ENCODE measurements around the gene LILRA6.
"Not testable (repeated sequence)": the region's sequence is repeated elsewhere in the genome, so short reads cannot be mapped to it uniquely, and the experiment has no call there.

The LILRA6 gene

DNA sequence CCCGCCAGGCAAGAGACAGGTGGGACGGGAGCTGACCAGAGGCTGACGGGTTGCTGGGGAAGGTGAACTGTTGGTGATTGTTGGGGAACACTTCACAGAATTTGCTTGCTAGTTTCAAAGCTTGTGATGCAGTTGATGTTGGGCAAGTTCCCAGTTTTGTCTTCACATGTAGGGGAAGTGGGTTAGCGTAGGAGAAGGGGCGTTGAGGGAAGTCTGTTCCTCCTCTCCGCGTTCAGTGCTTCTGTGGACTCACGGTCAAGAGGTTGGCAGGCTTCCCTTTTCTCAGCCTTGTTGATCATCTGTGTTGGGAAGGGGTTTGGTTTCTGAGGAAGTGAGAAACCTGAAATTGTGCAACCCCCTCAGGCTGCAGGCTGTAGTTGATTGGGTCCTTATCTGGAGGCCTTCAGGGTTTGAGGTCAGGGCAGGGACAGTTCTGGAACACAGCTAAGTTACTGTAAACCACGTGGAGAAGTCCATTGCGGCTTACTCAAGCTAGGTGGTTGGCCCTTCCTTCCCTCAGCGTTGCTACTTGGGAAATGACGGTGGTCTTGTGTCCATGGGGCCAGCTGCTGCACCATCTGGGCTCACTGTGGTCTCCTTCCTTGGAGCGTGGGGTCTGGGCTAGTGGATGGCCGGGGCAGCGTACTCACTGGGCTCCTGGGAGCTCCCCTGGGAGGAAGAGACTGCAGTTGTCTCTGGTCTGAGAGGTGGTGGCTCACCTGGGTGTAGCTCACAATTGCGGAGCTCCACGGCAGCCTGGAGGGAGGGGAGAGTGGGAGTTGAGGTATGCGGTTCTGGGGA, 34.4 kb downstream of the LILRA6 start:
- no peak for DNase-seq (ENCODE audit: low spot score)

DNA sequence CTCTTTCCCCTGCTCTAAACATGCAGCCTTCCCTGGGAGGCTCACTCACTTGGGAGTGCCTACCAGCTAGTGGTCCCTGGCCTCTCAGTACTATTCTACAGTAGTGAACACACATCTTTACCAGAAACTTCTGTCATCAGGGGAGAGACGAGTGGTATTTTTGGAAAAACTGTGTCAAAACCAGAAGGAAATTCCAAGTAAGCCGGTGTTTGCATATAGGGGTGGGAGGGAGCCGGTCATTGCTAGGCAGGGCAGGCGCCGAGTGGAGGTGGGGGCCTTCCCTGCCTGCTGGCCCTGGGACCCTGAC, 35.0 kb downstream of the LILRA6 start:
- no peak for DNase-seq (ENCODE audit: low spot score)

DNA sequence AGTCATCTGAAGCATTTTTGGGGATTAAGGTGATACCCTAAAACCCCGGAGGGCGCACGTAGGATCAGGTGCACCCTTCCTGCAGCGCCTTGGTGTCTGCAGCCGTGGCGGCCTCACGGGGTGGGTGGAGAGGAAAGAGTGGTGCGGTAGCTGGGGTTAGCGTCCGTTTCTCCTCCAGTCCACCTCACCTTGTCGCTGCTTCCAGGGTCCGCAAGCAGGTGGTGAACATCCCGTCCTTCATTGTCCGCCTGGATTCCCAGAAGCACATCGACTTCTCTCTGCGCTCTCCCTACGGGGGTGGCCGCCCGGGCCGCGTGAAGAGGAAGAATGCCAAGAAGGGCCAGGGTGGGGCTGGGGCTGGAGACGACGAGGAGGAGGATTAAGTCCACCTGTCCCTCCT, 35.4 kb downstream of the LILRA6 start:
- not testable (repeated sequence) for DNase-seq (ENCODE audit: low spot score)

DNA sequence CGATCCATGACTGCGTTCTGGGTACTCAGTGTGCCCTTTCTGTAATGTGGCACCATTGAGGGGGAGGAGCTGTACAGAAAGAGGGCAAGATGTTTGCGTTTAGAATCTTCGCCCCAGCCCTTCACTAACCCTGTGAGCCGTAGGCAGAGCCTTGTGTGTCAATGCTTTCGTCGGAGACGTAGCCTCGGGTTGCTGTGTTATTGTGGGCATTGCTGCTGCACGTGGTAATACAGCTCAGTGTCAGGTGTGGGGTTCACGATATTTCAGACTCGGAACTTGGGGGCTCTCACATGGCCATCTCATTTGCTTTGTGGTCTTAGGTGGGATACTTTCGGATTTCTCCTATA, 35.8 kb downstream of the LILRA6 start:
- DNase-seq (ENCODE audit: low spot score): no peak

DNA sequence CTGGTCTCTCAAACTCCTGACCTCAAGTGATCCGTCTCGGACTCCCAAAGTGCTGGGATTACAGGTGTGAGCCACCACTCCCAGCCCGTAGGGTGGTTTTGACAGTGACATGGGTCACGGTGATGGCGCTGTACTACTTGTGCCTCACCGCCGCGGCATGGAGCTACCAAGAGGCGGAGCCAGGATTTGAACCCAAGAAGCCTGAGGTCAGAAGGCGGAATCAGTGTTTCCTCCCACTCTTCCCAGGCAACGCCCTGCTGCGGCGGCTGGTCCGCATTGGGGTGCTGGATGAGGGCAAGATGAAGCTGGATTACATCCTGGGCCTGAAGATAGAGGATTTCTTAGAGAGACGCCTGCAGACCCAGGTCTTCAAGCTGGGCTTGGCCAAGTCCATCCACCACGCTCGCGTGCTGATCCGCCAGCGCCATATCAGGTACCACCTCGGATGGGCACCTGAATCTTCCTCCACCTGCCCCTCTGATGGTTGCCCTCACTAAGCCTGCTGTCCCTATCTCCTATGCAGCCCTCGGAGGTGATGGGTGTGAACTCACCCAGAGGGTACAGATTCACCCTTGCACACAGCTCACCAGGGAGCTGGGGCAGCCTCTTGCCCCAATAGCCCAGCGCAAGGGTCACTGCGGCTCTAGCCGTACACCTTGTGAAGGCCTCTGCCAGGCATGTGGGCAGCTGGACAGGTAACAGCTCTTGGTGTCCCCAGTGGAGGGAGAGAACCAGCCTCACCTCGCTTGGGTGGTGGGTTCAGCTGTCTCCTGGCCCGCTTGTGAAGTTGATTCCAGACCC, 36.4 kb downstream of the LILRA6 start:
- no peak for DNase-seq (ENCODE audit: low spot score)

DNA sequence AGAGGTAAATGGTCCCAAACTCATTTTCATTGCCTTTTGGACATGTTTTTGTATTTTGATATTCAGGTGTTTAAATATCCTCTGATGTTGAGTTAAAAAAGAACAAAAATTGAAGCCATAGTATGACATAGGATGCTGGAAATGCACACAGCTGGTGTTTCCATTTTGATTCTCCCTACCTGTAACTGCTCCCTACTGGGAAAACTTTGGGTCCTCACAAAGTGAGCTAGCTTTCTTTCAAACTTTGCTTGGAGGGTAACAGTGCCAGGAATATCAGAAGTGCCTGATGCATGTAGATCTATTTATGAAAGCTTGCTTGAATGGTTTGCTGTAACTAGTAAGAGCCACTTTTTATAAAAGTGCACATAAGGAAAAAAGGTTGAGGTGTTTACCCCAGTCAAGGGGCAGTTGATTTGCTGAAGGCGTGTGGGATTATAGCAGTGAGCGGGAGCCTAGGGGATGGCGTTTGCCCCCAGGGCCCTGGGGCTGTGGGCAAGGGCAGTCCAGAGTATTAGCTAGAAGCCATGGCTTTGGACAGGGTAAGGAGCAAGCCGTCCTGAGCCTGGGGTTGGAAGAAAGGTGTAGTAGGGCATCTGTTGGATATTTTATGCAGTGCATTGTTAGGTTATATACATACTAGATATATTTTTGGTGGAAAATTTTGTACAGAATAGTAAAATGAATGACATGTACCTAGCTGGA, 37.7 kb downstream of the LILRA6 start:
- no peak for DNase-seq (ENCODE audit: low spot score)

DNA sequence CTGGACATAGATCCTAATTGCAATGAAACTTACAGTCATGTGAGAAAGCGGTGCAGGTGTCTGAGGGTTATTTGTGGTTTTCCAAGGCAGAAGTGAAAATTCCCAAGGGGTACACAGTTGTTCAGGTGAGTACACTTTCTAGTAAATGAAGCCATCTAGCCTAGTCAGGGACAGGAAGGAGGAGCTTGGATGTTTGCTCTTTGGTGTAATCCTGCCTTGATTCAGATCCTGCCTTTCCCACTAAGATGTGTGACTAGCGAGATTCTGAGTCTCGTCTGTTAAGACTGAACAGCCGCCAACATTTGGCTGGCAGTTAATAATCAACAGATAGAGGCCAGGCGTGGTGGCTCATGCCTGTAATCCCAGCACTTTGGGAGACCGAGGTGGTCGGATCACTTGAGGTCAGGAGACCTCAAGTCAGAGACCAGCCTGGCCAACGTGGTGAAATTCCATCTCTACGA, 39.4 kb downstream of the LILRA6 start:
- DNase-seq (ENCODE audit: low spot score): no peak

DNA sequence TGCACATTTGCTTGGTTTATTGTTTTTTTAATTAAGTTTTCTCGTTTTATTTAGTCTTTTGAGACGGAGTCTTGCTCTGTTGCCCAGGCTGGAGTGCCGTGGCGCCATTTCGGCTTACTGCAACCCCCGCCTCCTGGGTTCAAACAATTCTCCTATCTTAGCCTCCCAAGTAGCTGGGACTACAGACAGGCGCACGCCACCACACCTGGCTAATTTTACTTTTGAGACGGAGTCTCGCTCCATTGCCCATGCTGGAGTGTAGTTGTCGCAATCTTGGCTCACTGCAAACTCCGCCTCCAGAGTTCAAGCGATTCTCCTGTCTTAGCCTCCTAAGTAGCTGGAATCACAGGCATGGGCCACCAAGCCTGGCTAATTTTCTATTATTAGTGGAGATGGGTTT, 40.6 kb downstream of the LILRA6 start:
- DNase-seq (ENCODE audit: low spot score): no peak

DNA sequence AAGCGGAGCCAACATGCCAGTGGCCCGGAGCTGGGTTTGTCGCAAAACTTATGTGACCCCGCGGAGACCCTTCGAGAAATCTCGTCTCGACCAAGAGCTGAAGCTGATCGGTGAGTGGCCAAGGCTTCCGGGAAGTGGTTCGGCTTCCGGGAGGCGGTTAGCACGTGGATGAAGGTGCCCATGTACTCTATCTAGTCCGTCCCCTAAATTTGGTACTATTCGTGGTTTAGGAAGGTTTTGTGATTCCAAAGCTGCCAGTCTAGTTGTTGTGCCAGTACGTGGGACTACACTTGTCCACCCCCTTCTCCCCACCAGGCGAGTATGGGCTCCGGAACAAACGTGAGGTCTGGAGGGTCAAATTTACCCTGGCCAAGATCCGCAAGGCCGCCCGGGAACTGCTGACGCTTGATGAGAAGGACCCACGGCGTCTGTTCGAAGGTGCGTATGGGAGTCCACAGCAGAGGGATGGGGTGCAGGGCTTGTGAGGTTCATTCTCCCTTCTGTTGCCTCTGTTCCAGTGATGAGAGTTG, 41.4 kb downstream of the LILRA6 start:
- DNase-seq (ENCODE audit: low spot score): no peak

DNA sequence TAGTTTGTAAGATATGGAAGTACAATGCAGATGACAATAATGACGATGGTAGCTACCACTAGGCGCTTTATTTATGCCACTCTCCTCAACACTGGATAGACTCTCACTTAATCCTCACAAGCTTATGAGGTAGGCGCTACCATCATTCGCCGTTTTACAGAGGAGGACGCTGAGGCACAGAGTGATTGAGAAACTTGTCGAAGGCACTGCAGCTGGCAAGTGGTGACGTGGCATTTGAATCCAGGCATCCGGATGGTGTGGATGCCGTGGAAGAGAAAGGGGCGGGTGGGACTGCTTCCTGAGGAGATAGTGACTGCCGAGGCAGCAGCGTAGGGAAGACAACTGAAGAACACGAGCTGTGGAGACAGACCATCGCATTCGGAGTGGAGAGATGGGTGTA, 43.2 kb downstream of the LILRA6 start:
- DNase-seq (ENCODE audit: low spot score): no peak

DNA sequence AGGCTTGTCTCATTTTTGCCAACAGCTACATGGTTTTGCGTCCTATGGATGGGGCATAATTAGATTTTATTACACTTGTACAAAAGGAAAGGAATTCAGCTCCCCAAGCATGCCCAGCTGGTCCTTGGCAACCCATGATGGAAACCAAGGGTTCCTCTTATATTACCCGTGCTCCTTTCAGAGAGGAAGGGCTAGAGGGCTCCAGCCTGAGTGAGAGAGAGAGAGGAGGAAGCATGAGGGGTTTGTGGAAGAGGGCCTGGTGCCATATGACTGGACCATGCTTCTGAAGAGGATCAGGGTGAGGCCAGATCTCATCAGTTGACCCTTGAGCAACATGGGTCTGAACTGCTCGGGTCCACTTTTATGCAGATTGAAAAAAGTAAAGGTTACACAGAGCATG, 45.5 kb downstream of the LILRA6 start:
- DNase-seq (ENCODE audit: low spot score): no peak

DNA sequence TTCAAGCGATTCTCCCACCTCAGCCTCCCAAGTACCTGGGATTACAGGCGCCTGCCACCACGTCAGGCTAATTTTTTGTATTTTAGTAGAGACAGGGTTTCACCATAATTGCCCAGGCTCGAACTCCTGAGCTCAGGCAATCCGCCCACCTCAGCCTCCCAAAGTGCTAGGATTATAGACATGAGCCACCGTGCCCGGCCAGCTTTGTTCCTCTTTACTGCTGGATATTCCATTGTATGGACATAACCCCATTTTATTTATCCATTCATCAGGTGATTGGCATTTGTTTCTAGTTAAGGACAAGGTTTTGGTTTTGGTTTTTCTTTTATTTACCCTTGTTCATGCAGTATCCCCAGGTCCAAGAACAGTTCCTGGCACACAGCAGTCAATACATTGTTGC, 46.1 kb downstream of the LILRA6 start:
- no peak for DNase-seq (ENCODE audit: low spot score)

DNA sequence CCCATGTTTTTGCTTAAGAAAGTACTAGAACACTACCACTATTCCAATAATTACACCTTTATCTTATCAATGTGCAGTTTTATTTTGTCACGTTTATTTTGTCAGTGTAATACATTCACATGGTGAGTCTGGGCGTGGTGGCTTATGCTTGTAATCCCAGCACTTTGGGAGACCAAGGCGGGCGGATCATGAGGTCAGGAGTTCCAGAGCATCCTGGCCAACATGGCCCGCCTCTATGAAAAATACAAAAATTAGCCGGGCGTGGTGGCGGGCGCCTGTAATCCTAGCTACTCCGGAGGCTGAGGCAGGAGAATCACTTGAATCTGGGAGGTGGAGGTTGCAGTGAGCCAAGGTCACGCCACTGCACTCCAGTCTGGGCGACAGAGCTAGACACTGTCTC, 48.1 kb downstream of the LILRA6 start:
- not testable (repeated sequence) for DNase-seq (ENCODE audit: low spot score)

DNA sequence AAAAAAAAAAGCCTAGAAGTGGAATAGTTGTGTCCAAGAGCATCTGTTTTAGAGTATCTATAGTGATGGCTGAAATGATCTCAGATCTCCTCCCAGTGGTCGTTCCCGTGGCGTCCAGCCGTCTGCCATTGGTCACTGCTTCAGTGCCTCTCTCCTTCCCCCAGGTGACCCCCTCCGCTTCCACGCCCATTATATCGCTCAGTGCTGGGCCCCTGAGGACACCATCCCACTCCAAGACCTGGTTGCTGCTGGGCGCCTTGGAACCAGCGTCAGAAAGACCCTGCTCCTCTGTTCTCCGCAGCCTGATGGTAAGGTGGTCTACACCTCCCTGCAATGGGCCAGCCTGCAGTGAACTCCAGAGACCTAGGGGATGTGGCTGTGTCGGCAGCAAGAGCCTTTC, 49.6 kb downstream of the LILRA6 start:
- DNase-seq (ENCODE audit: low spot score): no peak

DNA sequence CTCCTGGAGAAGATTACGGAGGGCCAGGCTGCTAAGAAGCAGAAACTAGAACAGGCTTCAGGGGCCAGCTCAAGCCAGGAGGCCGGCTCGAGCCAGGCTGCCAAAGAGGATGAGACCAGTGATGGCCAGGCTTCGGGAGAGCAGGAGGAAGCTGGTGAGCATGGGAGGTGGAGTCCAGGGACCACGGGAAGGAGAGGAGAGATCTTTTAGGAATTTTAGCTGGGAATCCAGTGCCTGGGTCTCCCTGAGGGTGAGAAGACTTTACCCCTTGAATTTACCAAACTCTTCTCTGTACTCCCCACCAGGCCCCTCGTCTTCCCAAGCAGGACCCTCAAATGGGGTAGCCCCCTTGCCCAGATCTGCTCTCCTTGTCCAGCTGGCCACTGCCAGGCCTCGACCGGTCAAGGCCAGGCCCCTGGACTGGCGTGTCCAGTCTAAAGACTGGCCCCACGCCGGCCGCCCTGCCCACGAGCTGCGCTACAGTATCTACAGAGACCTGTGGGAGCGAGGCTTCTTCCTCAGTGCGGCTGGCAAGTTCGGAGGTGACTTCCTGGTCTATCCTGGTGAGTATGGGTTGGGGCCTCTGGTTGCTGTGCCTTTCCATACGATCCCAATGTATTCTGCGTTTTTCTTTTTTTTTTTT, 50.7 kb downstream of the LILRA6 start:
- no peak for DNase-seq (ENCODE audit: low spot score)

DNA sequence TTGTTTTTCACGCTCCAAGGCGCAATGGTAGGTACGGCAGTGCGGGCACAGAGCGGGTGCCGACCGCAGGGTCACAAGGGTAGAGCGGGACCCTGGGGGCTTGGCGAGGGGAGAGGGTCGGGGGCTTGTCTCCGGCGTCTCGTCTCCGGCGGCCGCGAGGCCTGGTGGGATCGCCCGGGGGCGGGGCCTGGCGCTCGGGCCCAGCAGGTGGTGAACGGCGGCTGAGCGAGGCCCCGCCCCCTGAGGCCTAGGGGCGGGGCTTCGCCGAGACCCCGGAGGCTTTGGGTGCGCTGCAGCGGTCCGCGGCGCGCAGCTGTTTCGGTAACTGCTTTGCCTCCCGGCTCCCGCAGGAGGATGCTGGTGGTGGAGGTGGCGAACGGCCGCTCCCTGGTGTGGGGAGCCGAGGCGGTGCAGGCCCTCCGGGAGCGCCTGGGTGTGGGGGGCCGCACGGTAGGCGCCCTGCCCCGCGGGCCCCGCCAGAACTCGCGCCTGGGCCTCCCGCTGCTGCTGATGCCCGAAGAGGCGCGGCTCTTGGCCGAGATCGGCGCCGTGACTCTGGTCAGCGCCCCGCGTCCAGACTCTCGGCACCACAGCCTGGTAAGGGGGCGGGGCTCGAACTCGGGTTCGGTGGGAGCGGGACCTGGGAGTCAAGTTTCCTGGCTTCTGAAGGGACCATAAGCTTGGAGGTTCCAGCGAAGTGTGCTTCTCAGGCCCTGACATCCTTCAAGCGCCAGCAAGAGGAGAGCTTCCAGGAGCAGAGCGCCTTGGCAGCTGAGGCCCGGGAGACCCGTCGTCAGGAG, 51.4 kb downstream of the LILRA6 start, which contains the start of gene TSEN34:
Gene TSEN34, plus strand, starts transcription at position 298 of the 800 bp plus-strand sequence. Its CDS starts 57 bp downstream, at position 355.
- DNase-seq (ENCODE audit: low spot score): peak; percentile 83

DNA sequence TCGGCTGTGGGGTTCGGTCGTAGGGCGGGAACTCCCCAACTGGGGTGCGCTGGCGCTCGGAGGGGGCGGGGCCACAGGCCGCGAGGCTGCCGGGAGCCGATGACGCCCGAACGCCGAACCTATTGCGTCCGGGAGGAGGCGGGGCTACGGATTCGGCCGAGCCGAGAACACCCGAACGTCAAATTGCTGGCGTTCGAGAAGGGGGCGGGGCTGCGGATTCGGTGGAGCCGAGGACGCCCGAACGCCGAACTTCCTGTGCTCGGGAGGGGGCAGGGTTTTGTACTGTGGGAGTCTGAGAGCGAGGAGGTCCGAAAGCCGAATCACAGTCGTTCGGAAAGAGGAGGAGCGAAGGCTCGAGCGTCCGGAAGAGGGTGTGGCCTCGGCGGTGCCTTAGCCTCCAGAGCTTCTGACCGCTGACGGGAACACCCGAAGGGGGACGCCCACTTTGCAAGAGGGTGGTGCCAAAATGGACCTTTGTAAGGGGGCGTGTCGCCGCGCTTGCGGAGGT, 52.0 kb downstream of the LILRA6 start:
- peak; percentile 88 for DNase-seq (ENCODE audit: low spot score)

DNA sequence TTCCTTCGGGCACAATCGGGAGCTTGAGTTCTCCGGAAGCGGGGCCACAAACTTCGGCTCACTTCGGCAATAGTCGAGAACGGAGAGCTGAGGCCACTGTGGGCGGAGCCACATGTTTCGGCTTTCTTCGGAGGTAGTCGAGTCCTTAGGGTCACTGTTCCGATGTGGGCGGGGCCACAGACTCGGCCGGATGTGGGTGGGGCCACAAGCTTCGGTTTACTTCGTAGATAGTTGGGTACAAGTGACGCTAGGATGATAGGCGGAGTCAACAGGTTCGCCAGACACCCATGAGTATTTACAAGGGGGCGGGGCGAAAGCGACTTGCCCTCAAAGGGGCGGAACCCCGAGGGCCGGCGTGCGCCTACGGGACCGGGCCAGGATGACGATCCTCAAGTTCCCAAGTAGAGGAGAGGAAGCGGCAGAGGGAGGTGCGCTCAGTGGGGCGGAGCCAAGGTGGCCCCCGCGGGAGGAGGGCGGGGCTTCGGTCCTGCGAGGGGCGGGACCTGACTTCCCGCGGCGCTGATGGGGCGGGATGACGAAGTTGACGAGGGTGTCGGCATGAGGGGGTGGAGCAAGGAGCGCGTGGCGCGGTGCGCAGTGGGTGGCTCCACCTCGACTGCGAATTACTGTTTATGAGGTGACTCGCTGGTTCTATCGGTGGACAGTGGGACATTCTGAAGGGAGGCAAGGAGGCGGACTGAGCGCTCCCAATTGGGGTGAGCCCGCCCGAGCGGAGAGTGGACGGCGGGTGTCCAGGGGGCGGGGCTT, 52.7 kb downstream of the LILRA6 start:
- peak; percentile 93 for DNase-seq (ENCODE audit: low spot score)

DNA sequence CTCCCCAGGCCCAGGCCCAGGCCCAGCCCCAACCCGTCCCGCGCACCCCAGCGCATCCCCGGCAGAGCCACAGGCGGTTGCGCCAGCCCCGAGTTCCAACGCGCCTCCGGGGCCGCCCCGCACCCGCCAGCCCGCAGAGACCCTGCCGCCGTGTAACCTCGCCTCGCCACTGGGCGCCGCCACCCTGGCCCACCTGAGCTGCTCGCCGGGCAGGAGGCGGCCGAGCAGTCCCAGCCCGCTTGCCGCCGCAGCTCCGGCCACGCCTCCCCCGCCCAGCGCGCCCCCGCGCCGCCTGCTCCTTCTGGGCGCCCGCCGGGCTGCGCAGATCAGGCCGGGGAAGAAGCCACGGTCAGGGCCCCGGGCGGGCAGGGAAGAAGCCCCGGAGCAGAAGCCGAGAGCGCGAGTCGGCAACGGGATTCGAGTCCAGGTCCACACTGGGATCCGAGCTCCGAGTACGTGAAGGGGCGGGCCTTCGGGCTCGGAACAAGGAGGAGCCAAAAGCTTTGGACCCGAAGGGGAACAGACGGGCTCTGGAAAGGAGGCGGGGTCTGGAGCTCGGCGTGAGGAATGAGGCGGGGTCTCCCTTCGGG, 53.4 kb downstream of the LILRA6 start, which contains the start of gene MBOAT7:
Gene MBOAT7, minus strand, starts transcription at position 436 of the 590 bp plus-strand sequence. CDS start 1,072 bp downstream, outside the sequence.
- no peak for DNase-seq (ENCODE audit: low spot score)
